ENCODE data around the gene HOXD11.

The HOXD11 gene

GRCh38 chr2:176158855-176159662 is 52.0 kb downstream of the HOXD11 start:
- Histone ChIP-seq H3K4me1 (ENCODE audit: control insufficient read depth, insufficient read depth, low read length) (peaks cover 5% of the 10 kb centered on the region), H3K4me3 (ENCODE audit: low read length) (no peak overlapping the region), H3K9me3 (ENCODE audit: control insufficient read depth, low read length) (no peaks in the 10 kb centered on the region), H3K36me3 (ENCODE audit: control insufficient read depth, insufficient read depth, low read length) (no peaks in the 10 kb centered on the region), H3K27me3 (ENCODE audit: control insufficient read depth, insufficient read depth, low read length) (peaks cover 98% of the 10 kb centered on the region), H3K9ac (ENCODE audit: low read length) (no peak overlapping the region)

Data from mucosa of stomach (tissue), 1 donor.